Measurements from ENCODE around the gene CTSA. TPM values are rescaled to one million over a fixed set of nuclear protein-coding genes. Genes with fewer than 3 reads are reported as not detected.

The CTSA gene
- total RNA-seq, 1 experiment from 2014 or later, result 109 TPM

GRCh38 chr20:45880988-45881788, 9.9 kb upstream of the CTSA start, which contains the start of gene ZSWIM1:
Gene ZSWIM1, plus strand, starts transcription at chr20:45881227. Its CDS starts 1,366 bp downstream, at chr20:45882593.
- no peak within 1 kb of the TSS for H2AFZ ChIP-seq (ENCODE audit: low read depth, low read length, poor library complexity, severe bottlenecking)
- no peak for TF ChIP-seq ATF3 (IDR thresholded peaks at IDR 0.05)
- peak; percentile 91 for TF ChIP-seq POLR2AphosphoS5 (IDR thresholded peaks at IDR 0.05; ENCODE audit: low read depth, low read length)
- peak; percentile 99 for TF ChIP-seq SP1 (IDR thresholded peaks at IDR 0.05; ENCODE audit: low read depth)
- no peak for TF ChIP-seq CBX3 (IDR thresholded peaks at IDR 0.05; ENCODE audit: low read depth)
- TF ChIP-seq CEBPB (IDR thresholded peaks at IDR 0.05; ENCODE audit: low read depth), result no peak
- TF ChIP-seq YY1 (IDR thresholded peaks at IDR 0.05; ENCODE audit: extremely low read depth, insufficient replicate concordance, low read depth, low read length), result peak; percentile 92
- TF ChIP-seq, protein P1, sequence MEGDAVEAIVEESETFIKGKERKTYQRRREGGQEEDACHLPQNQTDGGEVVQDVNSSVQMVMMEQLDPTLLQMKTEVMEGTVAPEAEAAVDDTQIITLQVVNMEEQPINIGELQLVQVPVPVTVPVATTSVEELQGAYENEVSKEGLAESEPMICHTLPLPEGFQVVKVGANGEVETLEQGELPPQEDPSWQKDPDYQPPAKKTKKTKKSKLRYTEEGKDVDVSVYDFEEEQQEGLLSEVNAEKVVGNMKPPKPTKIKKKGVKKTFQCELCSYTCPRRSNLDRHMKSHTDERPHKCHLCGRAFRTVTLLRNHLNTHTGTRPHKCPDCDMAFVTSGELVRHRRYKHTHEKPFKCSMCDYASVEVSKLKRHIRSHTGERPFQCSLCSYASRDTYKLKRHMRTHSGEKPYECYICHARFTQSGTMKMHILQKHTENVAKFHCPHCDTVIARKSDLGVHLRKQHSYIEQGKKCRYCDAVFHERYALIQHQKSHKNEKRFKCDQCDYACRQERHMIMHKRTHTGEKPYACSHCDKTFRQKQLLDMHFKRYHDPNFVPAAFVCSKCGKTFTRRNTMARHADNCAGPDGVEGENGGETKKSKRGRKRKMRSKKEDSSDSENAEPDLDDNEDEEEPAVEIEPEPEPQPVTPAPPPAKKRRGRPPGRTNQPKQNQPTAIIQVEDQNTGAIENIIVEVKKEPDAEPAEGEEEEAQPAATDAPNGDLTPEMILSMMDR (IDR thresholded peaks at IDR 0.05 in 2 of 3, conservative IDR thresholded peaks at IDR 0.05 in 1 of 3; ENCODE audit: borderline replicate concordance in 1 of 3, insufficient read depth in 1 of 3, low read depth in 2 of 3, low read length in 2 of 3), result no peak
- no peak for TF ChIP-seq ZBTB33 (IDR thresholded peaks at IDR 0.05; ENCODE audit: extremely low read depth, insufficient replicate concordance, low read length)
- TF ChIP-seq JUND (IDR thresholded peaks at IDR 0.05), result no peak
- TF ChIP-seq ZNF274 (IDR thresholded peaks at IDR 0.05; ENCODE audit: low read depth, low read length), result no peak
- no peak for TF ChIP-seq ELF1 (IDR thresholded peaks at IDR 0.05; ENCODE audit: borderline replicate concordance, low read depth)
- TF ChIP-seq POLR2A (IDR thresholded peaks at IDR 0.05; ENCODE audit: borderline replicate concordance, extremely low read depth, insufficient read depth, insufficient read length), result peak; percentile 89
- no peaks in the 10 kb centered on the region for H3K9me3 ChIP-seq (ENCODE audit: control insufficient read depth in 1 of 2, insufficient read depth in 1 of 2, low read depth in 1 of 2, low read length in 2 of 2)
- H3K4me1 ChIP-seq (ENCODE audit: control insufficient read depth in 1 of 2, insufficient read depth in 2 of 2, low read length in 2 of 2), result peaks cover 16 to 27% of the 10 kb centered on the region in 2 experiments
- no peaks in the 10 kb centered on the region for H4K20me1 ChIP-seq (ENCODE audit: insufficient read depth)
- H3K36me3 ChIP-seq (ENCODE audit: control insufficient read depth in 1 of 2, insufficient read depth in 2 of 2, low read length in 2 of 2), result peaks cover 8 to 18% of the 10 kb centered on the region in 2 experiments; a peak in 2 of 4 replicates
- peak within 1 kb of the TSS; percentile 79 for H3K9ac ChIP-seq (ENCODE audit: low read length)
- TSS peak; percentile 76 for BruUV-seq (replicated peaks)
- ChIA-PET CTCF (interaction anchor here (0.8 to 1.6 kb wide), 2 partner anchors 23 to 88 kb away, joined by 3 to 5 read pairs; partner anchors contain the start of genes ACOT8 and ZSWIM3), RAD21 (ENCODE audit: low non-redundant PET in 1 of 2, low total read pairs in 2 of 2, uncharacterized antibody in 2 of 2, unreplicated experiment in 2 of 2) (no interaction called here), POLR2A (interaction anchor here (0.7 to 2.3 kb wide), 6 partner anchors 9 to 136 kb away, joined by 3 to 8 read pairs (median 4); partner anchors contain the start of genes ACOT8, PCIF1 and ZSWIM3)
- no peaks in the 10 kb centered on the region for H3K9me2 ChIP-seq (ENCODE audit: insufficient read depth)
- H3K27me3 ChIP-seq (ENCODE audit: insufficient read depth, low read length), result no peaks in the 10 kb centered on the region
- DNase-seq (ENCODE audit: low read depth, low spot score) (peak; percentile 98), ATAC-seq (peak; percentile 96)
- peak within 1 kb of the TSS; percentile 76 for H3K4me2 ChIP-seq (ENCODE audit: low read length)
- intact Hi-C loops (cut with micrococcal nuclease), result no loop called here
- peak within 1 kb of the TSS; percentile 28 for H3K27ac ChIP-seq (ENCODE audit: low read depth, low read length)
- peaks cover 19% of the 10 kb centered on the region for H3K79me2 ChIP-seq (ENCODE audit: insufficient read depth, low read length)
- H3K4me3 ChIP-seq (replicated peaks in 1 of 2; ENCODE audit: low read depth in 1 of 2, low read length in 2 of 2), result peak within 1 kb of the TSS; percentile 75 to 88
